Neuron (in vitro differentiated cells): Measurements from ENCODE around the gene LRP1B.

ENCODE experiments used
- H2AFZ ChIP-seq: one replicate; pipeline ENCODE4 v1.6.1; 2013; ENCODE audit warnings: low read depth, mild to moderate bottlenecking, inconsistent platforms, low read length, moderate library complexity
- H3K27me3 ChIP-seq: one replicate; pipeline ENCODE4 v1.6.1; 2013; ENCODE audit warnings: low read length; ENCODE audit not compliant: insufficient read depth
- H3K36me3 ChIP-seq: one replicate; pipeline ENCODE4 v1.6.1; 2013; ENCODE audit warnings: low read length; ENCODE audit not compliant: insufficient read depth
- H3K4me1 ChIP-seq: one replicate; pipeline ENCODE4 v1.6.1; 2013; ENCODE audit warnings: low read length; ENCODE audit not compliant: insufficient read depth
- H3K4me3 ChIP-seq: 2 replicates; pipeline ENCODE4 v1.5.1; 2013; ENCODE audit warnings: mild to moderate bottlenecking, low read length, moderate library complexity
- H3K9me3 ChIP-seq: one replicate; pipeline ENCODE4 v1.6.1; 2013; ENCODE audit warnings: low read length

Gene LRP1B

DNA sequence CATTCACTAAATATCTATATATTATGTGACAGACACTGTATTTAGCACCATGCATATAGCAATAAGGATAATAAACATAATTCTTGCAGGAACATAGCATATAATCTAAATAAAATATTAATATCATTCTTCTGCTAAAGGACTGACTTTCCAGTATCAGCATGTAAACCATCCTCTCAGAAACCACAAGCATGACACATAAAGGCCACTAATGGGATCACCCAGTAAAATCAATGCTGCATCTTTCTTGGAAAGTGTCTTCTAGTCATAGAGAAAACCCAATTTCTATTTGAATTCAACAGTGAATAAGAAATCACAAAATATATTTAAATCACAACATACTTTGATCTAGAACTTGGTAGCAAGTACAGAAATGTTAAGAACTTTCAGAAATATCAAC, 5.8 kb upstream of the LRP1B start:
- H3K4me3 ChIP-seq = no peak overlapping the region
- H2AFZ ChIP-seq = no peak overlapping the region
- H3K36me3 ChIP-seq = no peaks in the 10 kb centered on the region
- peaks cover under 1% of the 10 kb centered on the region for H3K4me1 ChIP-seq
- no peaks in the 10 kb centered on the region for H3K27me3 ChIP-seq
- no peaks in the 10 kb centered on the region for H3K9me3 ChIP-seq

DNA sequence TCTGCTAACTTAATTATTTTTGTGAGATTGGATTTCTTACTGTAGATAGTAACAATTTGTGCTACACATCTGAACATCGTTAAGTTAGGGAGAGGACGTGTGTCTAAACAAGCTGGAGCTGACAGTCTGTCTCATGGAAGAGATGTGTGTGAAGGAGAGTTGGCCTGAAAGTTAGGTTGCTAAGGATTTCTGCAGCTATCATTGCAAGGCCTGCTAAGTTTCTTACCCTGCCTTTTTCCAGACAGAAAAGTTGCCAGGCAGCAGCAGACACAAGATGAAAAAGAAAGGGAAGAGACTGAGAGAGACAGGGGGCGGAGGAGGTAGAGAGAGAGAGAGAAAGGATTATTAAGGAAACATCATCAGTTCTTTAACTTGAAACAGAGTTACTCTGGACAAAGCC, 4.1 kb upstream of the LRP1B start:
- H3K9me3 ChIP-seq = no peaks in the 10 kb centered on the region
- H3K36me3 ChIP-seq = no peaks in the 10 kb centered on the region
- no peak overlapping the region for H2AFZ ChIP-seq
- H3K27me3 ChIP-seq = peaks cover 2% of the 10 kb centered on the region
- H3K4me3 ChIP-seq = no peak overlapping the region
- peaks cover 14% of the 10 kb centered on the region for H3K4me1 ChIP-seq

DNA sequence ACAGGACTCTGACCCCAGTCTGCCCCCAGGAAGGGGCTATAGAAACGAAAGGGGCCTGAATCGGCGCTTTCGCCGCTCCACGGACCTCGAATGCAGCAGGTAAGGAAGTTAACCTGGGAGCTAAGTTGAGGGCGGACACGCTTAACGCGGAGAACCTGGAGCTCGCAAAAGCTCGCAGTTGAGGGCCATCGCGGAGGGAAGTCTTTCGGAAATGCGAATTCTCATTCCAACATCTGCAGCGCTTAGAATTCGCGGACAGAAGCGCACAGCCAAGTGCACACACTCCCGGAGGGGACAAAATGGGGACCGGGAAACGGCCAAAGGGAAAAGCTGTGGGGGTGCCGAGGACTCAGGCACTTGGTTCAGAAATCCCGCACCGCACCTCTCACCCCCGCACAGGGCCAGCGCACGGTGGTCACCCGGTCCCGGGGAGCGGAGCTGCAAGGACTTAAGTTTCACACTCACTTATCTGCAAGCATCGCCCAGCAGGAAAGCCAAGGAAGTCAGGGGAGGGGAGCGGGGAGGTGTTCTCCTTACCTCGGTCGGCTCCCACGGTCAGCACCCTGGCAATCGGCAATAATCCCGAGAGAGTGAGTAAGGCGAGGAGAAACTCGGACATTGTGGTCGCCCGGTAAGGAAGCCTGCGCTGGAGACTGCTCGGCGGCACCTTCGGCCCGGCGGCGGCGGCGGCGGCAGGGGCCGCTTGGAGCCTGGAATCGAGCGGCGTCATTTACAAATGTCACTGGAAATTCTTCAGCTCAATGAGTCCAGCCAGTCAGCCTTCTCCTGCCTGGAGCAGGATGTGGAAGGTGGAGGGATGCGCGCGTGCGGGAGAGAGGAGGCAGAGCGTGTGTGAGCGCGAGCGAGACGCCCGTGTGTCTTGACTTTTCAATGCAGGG, 456 bp downstream of the LRP1B start:
- Histone ChIP-seq H3K4me3 (peak overlapping the region; percentile 60), H3K27me3 (peaks cover 14% of the 10 kb centered on the region), H3K4me1 (peaks cover 17% of the 10 kb centered on the region), H3K9me3 (no peaks in the 10 kb centered on the region), H3K36me3 (no peaks in the 10 kb centered on the region), H2AFZ (peak overlapping the region; percentile 96)

DNA sequence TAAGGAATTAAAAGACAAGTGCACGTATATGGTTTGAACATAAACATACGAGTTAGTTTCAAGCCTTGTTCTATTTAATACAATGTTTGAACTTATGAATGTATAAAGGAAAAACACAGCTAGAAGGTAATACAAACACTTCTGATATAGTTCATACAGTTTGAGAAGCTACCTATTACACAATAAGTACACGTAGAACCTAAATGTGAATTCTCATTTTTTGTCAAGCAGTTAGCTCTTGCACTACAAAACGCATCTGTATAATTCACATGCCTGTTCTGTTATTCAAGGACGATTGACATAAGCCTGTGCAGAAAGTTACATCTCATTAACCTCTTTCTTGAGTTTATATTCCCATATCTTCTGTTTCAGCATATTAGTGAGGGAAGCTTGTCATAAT, 2.7 kb downstream of the LRP1B start:
- Histone ChIP-seq H2AFZ (no peak overlapping the region), H3K4me3 (no peak overlapping the region), H3K27me3 (peaks cover 14% of the 10 kb centered on the region), H3K9me3 (no peaks in the 10 kb centered on the region), H3K4me1 (peaks cover 17% of the 10 kb centered on the region), H3K36me3 (no peaks in the 10 kb centered on the region)

DNA sequence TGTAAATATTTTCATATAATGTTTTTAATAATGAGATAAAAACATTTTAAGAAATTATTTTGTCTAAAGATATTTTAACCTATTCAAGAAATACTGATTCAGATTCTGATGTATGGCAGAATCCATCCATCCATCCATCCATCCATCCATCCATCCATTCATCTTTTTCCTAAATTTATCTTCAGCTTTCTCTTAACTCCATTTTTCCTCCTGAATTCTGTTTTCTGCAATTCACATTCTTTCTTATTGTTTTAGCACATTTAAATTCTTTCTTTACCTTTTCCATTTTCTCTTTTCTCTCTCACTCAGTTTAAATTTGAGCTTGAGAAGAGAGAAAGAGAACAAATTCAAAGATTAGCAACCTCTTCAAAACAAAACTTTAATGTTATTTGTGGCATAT, 3.6 kb downstream of the LRP1B start:
- H3K4me3 ChIP-seq = no peak overlapping the region
- H3K27me3 ChIP-seq = peaks cover 14% of the 10 kb centered on the region
- H3K36me3 ChIP-seq = no peaks in the 10 kb centered on the region
- no peaks in the 10 kb centered on the region for H3K9me3 ChIP-seq
- peaks cover 17% of the 10 kb centered on the region for H3K4me1 ChIP-seq
- no peak overlapping the region for H2AFZ ChIP-seq

DNA sequence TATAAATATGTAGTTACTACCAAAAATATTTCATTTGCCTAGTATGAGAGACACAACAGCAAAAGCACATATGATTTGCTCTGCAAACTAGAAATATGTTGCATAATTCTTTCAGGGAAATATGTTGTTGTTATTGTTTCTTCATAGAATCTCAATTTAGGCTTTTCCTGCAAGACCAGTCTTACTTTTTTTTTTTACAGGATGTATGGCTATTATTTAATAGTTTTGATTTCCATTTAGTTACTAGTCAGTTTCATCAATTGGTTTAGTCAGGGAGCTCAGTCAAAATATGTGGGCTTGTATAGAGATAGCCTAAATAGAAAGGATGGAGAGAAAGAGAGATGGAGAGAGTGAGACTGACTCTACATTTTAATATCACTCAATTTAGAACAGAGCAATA, 6.1 kb downstream of the LRP1B start:
- Histone ChIP-seq H3K27me3 (peaks cover 11% of the 10 kb centered on the region), H3K4me1 (peaks cover 3% of the 10 kb centered on the region), H3K36me3 (no peaks in the 10 kb centered on the region), H2AFZ (no peak overlapping the region), H3K4me3 (no peak overlapping the region), H3K9me3 (no peaks in the 10 kb centered on the region)

DNA sequence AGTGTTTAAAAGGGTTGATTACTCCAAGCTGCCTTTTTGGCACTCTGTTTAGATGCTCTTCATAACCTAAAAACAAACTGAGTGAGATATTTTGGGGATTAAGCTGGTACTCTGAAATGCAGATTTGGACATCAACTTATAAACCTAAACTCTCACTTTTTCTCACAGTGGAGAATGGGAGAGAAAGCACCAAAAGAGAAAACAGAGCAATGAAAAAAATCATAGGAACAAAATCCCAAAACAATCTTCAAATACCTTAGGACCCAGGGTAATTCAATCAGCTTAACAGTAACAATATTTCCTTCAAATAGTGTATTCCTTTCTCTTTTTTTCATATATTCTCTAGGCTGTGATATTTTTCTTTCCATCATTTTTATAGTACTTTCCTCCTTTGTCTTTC, 11.5 kb downstream of the LRP1B start:
- H3K9me3 ChIP-seq = no peaks in the 10 kb centered on the region
- no peaks in the 10 kb centered on the region for H3K36me3 ChIP-seq
- no peak overlapping the region for H3K4me3 ChIP-seq
- no peaks in the 10 kb centered on the region for H3K27me3 ChIP-seq
- no peak overlapping the region for H2AFZ ChIP-seq
- peaks cover 2% of the 10 kb centered on the region for H3K4me1 ChIP-seq

DNA sequence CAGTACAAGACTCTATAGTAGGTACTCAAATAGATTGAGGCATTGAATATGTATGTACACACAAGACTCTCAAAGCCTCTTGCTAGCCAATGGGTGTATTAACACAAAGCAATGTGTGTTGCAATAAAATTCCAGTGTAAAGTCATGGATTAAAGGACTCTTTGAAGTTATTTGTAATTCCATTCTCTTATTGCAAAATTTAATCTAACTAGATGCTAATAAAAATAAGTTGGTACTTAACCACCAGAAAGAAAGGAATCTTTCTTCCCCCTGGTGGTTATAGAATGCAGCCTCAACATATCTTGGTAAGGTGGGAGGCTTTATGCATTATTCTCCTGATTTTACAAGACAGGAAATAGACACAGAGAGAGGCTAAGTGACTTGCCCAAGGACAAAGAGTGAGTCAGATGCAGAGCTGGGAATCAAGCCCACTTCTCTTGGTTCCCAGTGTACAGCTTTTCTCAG, 18.0 kb downstream of the LRP1B start:
- Histone ChIP-seq H3K9me3 (no peaks in the 10 kb centered on the region), H3K4me3 (no peak overlapping the region), H3K36me3 (no peaks in the 10 kb centered on the region), H3K4me1 (no peaks in the 10 kb centered on the region), H3K27me3 (no peaks in the 10 kb centered on the region), H2AFZ (no peak overlapping the region)

DNA sequence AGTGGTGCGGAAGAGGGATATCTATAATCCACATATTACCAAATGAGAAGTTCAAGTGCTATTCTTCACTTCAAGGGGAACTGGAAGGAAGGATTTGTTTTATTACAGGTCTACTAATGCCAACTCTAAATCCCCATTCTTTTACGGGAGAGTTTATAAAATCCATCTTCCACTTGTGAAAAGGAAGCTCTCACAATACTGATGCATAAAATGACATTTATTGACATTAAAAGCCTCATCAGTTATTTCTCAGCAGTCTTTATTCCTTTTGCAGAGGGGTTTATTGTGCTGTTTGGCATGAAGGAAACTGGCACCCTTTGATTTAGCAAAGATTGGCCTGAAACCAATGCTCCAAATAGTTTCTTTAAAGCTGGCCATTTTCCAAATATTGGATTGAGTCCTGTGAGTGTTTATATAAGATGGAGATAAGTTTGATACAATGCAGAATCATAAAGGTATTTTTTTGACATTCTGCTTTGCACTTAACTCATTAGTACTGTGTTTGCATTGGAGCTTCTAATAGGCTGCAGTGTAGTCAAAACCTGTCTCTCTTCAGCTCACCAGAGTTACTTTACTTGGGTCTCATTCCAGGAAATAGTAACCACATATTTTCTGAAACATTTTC, 26.6 kb downstream of the LRP1B start:
- no peaks in the 10 kb centered on the region for H3K27me3 ChIP-seq
- peak overlapping the region; percentile 16 for H2AFZ ChIP-seq
- H3K9me3 ChIP-seq = no peaks in the 10 kb centered on the region
- no peaks in the 10 kb centered on the region for H3K4me1 ChIP-seq
- H3K4me3 ChIP-seq = no peak overlapping the region
- no peaks in the 10 kb centered on the region for H3K36me3 ChIP-seq

DNA sequence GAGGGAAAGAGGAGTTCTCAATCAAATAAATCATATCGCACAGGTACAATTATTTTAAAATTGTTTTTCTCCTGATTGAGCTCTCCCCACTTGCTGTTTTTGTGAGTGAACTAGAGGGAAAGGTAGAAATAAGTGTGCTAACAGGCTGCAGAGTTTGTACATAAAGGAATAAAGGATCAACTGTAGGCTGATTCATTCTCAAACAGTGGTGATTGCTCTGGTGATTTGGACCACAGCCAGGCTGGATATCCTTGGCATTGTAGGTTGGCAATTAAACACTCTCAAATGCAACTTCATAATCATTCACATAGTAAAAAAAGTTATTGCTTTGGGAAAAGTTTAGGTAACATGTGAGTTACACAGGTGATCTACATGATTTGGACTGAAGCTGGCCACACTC, 29.8 kb downstream of the LRP1B start:
- Histone ChIP-seq H3K9me3 (no peaks in the 10 kb centered on the region), H3K4me1 (no peaks in the 10 kb centered on the region), H3K4me3 (no peak overlapping the region), H3K36me3 (no peaks in the 10 kb centered on the region), H3K27me3 (no peaks in the 10 kb centered on the region), H2AFZ (no peak overlapping the region)

DNA sequence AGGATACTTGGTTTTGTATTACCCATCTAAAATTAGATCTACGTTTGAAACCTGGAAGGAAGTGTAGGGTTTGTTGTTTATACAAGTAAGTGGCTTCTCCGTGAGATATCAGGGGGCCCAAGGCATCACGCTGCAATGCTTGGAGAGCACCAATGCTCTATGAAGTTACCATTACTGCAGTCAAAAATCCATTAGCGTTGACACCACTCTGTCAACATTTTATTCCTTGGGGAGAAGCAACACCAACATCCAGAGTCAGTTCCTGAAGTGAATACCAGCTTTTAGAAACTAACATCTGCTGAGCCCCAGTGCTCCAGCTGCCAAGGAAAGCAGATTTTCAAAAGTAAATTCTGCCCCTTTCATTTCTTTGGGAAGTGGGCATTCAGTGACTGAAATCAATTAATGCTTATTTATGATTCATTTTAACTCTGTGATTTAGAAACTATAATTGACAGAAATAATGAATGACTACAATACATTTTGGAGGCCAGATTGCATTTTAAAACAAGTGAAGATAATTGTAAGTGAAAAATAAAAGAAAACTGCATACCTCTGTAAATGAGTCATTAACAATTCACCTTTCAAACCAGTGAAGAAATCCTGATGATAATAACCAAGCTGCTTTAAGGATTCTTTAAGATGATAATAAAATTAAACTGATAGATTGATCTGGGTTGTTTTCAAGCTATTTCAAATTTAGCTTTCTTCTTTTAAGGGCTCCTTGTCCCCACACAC, 30.5 kb downstream of the LRP1B start:
- no peaks in the 10 kb centered on the region for H3K4me1 ChIP-seq
- H3K9me3 ChIP-seq = no peaks in the 10 kb centered on the region
- H2AFZ ChIP-seq = no peak overlapping the region
- H3K36me3 ChIP-seq = no peaks in the 10 kb centered on the region
- H3K27me3 ChIP-seq = no peaks in the 10 kb centered on the region
- H3K4me3 ChIP-seq = no peak overlapping the region

DNA sequence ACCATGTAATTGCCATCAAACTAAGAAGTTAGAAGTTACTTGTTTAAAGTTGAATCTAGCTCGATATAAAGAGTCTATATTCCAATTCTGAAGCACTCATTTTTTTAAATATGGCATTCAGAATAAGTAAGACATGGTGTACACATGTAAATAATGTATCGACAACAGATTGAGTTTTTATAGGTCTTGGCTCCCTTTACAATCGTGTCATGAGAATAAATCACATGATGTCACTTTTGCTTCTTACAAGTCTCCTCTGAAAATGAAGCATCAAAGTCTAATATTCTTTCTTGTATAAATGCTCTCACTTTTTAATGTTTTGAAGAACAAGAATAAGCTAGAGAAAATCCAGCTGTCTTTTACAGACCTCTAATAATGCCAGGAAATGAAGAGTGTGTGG, 33.1 kb downstream of the LRP1B start:
- Histone ChIP-seq H3K9me3 (no peaks in the 10 kb centered on the region), H3K4me1 (no peaks in the 10 kb centered on the region), H3K27me3 (no peaks in the 10 kb centered on the region), H2AFZ (no peak overlapping the region), H3K36me3 (no peaks in the 10 kb centered on the region), H3K4me3 (no peak overlapping the region)

DNA sequence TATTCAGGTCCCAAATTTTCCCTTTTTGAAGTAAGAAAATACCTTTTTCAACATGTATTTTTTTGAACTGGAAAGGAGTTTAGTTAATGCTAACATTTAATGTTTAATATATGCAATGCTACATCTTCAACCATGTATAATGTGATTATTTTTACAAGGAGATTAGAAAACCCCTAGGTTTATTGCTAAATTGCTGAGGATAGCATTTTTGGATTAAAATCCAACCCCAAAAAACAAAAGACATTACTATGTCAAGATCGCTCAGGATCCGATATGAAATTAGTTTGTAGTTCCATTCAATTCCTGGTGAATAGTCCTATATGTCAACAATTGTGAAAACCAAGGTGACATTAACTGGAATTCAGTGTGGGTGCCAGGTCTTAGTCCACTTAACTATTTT, 35.2 kb downstream of the LRP1B start:
- Histone ChIP-seq H3K9me3 (no peaks in the 10 kb centered on the region), H3K4me1 (no peaks in the 10 kb centered on the region), H2AFZ (no peak overlapping the region), H3K27me3 (no peaks in the 10 kb centered on the region), H3K36me3 (no peaks in the 10 kb centered on the region), H3K4me3 (no peak overlapping the region)
